NCI-H82 (cell line): ENCODE data around the gene POTEF.
"Not testable (repeated sequence)": the region's sequence is repeated elsewhere in the genome, so short reads cannot be mapped to it uniquely, and the experiment has no call there.

Experiments
- DNase-seq: peaks from one replicate; lab custom pipeline; 2025; lab: John Stamatoyannopoulos, UW

POTEF gene

DNA sequence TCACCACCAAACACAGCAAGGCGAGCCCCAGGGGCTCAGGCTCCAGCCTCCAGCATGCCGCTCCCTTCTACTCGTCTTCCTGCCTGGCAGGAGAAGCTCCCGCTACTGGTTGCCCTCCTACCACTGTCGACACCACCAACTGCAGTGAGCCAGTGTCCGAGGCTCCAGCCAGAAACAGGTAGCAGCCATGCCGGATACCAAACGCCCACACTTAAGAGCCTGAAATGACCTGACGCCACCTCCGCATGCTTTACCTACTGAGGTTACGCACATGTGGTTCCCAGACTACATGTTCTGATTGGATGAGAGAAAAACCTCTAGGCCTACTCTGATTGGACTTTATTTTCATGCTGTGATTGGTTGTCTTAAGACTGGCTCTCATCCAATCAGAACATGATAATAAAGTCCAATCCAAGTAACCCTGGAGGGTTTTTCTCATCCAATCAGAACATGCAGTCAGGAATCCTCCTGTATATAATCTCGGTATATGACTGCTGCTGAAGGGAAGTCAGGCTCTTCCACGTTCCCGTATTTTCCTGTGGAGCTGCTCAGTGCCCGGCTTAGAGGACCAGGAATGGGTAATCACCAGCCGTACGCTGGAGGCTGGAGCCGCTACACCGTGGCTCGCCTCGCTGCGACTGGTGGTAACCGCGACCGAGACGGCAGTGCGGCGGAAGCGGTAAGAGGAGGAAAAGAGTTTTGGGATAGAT lies at the start of gene POTEF:
POTEF (minus strand) TSS at position 103 of the 710 bp plus-strand sequence. CDS start 8,707 bp downstream, outside the sequence.
- peak; percentile 72 for DNase-seq

DNA sequence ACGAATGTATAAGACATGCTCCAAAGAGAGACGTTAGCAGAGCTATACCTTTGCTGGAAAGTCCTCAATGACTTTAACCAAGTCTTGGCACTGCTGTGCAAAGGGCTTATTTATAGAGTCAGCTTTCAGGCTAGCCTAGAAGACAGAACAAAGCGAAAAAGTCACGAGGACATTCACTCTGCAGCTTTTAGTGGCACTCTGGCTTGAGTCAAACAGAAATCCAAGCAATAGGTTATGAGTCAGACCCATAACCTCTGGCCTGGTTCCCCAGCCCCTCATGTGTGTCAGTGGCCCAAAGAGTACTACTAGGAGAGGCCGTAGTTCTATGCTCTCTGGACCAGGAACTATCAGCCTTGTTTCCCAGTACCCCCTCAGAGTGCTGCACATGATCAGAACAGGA lies 45.8 kb upstream of the POTEF start:
- not testable (repeated sequence) for DNase-seq

DNA sequence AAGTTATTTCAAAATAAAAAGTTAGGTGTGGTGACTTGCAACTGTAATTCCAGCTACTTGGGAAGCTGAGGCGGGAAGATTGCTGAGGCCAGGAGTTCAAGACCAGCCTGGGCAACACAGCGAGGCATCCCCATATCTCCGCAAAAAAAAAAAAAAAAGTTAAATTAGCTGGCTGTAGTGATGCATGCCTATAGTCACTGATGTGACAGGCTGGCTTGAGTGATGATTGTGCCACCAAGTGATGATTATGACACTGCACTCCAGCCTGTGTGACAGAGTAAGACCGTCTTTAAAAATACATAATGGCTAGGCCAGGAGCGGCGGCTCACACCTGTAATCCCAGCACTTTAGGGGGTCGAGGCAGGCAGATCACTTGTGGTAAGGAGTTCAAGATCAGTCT lies 40.9 kb upstream of the POTEF start:
- no peak for DNase-seq

DNA sequence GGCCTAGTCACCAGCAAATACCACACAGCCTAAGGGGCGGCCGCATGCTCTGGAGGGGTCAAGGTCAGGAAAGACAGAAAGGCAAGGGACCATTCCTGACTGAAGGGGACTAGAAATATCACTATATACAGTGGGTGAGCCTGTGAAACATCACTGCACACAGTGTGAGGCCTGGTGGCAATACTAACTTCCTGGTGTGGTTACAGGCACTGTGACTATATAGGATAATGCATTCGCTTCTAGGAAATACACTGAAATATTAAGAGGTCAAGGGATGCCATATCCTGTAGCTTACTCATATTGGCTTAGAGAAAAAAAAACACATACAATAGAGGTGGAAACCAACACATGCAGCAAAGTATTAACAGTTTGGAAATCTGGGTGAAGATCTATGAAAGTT lies 40.1 kb upstream of the POTEF start:
- not testable (repeated sequence) for DNase-seq

DNA sequence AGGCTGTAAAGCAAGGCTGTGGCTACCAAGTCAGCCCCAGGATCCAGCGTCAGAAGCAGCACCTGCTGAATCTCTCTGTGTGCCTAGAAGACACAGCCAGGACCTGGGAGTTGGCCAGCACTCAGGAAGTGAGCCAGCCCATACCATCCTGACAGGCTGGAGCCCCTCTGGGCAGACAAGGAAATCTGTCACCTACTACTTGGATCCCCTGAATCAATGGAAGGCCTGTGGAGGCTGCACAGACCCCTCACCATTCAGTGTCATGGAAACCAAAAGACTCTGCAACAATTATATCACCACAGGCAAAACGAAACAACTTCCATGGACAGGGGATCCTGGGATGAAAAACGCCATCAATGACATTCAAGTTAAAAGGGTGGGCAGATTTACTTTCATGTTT lies 37.6 kb upstream of the POTEF start:
- DNase-seq = not testable (repeated sequence)

DNA sequence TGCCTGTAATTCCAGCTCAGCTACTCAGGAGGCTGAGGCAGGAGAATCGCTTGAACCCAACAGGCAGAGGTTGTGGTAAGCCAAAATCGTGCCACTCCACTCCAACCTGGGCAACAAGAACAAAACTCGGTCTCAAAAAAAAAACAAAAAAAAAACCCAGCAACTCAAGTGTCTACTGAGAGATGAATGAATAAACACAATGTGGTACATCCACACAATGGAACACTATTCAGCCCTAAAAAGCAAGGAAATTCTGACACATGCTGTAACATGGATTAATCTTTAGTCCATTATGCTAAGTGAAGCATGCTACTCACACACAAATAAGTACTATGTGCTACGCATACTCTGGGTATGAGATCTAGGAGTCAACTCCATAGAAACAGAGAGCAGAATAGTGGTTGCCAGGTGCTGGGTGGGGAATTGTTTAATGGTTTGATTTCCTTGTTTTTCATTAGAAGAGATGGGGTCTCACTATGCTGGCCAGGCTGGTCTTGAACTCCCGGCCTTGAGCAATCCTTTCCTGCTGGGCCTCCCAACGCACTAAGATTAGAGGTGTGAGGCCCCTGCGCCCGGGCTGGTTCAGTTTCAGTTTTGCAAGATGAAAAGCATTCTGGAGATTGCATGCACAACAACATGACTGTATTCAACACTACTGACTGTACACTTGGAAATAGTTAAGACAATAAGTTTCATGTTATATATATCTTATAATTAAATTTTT lies 36.4 kb upstream of the POTEF start:
- no peak for DNase-seq

DNA sequence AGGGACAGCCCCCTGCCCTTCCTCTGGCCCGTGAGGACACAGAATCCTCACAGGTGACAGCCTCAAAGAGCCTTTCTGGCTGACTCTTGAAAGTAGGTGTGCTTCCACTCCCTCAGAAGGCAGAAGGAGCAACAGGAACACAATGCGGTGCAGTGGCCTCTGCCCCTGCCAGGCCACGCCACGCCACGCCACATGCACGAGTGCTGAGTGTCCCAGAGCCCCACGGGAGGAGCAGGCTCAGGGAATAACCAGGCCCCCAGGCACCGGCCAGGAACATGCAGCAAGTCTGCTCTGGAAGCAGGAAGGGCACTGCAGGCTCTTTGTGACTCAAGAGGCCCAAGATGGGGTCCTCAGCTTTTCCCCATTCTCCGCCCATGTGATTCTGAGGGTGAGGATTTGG lies 33.9 kb upstream of the POTEF start:
- DNase-seq = no peak

DNA sequence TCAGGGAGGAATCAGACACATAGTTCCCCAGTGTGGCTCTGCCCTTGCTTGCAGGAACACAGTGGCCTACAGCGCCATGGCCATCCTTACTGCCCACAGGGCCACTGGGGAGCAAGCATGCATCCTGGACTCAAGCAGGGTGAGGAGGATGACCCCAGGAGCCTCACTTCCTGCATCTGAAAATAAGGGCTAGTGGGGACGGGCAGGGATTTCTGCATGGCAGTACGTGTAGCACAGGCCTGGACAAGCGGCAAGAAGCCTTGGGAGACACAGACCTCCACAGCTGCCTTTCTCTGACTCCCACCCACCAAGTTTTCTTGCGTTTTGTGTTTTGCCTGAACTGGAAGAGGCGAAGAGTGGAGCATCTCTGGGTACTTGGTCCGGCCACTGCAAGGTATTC lies 33.5 kb upstream of the POTEF start:
- not testable (repeated sequence) for DNase-seq

DNA sequence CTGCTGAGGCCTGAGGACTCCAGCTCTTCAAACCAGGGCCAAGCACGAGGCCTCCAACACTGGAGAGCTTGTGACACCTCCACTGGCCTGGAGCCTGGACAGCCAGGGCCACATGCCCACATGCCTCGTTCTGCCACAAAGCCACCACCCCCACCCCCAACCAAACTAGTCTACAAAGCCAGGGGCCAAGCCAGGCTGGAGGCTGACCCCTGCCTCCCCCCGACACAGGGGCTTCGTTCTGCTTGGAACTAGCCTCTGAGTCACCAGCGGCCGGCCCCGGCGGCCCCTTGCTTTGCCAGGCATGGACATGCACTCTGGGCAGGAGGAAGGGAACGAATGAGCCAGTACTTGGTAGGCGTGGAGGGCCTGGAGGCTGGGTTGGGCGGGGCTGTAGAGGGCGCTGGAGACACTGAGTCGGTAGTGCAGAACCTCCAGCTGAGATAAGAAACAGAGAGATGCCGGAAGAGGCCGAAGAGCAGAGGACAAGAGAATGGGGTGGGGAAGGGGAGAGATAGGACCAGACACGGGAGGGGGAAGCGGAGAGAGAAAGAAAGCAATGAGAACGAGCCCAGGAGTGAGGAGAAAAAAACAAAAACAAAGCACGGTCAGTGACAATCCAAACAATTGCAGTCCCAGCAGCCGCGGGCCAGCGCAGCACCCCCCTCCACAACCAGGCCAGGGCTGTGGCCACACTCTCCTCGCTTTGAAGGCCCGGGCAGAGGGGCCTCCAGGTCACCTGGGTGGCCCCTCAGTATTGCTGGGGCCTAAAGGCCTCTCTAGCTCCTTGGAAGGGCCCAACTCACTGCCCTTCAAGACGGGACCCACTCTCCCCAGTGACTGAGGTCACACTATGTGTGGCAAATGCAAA lies 32.0 kb upstream of the POTEF start:
- DNase-seq = not testable (repeated sequence)

DNA sequence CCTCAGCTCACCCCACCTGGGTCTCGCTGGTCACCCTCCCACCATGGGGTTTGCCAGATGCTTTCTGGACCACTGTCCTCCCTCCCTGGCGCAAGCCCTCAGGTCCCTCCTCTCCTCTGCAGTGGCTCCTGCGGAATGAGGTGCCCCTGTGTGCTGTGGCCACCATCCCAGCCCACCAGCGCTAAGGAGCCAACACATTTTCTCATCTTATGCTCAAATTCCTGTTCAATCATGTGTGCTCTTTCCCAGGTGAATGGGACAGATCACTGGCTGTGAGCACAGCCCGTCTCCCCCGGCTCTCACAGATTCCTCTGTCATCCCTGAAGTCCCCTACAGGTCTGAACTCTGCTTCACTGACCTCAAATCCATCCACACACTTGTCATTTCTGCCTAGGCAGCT lies 31.1 kb upstream of the POTEF start:
- no peak for DNase-seq

DNA sequence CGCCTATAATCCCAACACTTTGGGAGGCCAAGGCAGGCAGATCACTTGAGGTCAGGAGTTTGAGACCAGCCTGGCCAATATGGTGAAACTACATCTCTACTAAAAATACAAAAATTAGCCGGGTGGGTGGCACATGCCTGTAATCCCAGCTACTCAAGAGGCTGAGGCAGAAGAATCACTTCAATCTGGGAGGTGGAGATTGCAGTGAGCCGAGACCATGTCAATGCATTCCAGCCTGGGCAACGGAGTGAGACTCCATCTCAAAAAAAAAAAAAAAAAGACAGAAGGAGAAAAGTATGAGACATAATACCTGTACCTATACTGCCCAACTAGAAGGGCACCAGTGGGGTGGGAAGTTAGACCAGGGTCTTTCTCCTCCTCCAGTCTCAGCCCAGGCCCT lies 30.4 kb upstream of the POTEF start:
- not testable (repeated sequence) for DNase-seq

DNA sequence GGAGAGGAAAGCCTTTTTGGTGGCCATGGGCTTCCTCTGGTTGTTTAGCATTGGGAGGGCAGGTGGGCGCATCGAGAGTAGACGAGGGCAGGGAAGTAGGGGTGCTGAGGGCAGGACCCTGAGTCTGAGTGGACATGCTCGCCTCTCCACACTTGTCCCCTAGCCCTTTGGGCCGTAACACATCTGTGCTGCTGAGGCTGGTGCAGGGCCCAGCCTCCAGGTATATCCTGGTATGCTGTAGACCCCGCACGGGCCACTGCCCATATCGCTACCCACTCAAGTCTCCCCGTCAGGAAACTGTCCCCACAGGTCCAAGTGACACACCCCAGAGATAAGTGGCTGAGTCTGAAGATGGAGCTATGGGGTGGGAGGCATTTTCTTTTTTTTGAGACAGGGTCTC lies 29.6 kb upstream of the POTEF start:
- DNase-seq = no peak

DNA sequence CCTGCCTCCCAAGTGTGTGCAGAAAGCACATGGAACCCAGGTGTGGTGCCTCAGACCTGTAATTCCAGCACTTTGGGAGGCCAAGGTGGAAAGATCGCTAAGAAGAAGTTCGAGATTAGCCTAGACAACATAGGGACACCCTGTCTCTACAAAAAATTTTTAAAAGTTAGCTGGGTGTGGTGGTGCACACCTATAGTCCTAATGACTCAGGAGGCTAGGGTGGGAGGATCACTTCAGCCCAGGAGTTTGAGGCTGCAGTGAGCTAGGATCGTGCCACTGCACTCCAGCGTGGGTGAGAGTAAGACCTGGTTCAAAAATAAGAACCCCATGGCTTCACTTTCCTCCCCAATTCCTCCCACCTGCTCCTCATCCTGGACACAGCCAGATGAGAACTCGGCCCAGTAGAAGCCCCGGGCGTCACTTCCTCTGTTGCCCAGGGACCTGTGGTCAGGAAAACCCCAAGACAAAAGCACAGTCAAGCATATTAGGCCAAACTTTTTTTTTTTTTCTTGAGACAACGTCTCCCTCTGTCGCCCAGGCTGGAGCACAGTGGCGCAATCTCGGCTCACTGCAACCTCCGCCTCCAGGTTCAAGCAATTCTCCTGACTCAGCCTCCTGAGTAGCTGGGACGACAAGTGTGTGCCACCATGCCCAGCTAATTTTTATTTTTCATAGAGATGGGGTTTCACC lies 28.9 kb upstream of the POTEF start:
- DNase-seq = not testable (repeated sequence)

DNA sequence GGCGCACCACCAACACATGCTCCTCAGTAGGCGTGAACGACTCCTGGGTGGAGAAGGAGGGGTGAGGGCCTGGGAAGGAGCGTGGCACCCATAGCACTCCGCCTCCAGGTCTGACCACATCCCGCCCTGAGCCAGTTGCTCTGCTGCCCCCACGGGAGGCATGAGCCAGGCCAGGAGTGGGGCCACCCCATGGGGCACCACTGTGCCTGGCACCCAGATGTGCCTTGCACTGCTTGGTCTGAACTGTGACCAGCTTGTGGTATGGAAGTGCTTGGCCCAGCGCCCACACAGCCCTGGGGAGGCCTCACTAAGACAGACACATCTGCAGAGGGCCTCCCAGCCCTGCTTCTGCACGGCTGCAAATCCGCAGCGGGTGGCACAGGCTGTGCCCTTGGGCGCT lies 28.3 kb upstream of the POTEF start:
- DNase-seq = not testable (repeated sequence)

DNA sequence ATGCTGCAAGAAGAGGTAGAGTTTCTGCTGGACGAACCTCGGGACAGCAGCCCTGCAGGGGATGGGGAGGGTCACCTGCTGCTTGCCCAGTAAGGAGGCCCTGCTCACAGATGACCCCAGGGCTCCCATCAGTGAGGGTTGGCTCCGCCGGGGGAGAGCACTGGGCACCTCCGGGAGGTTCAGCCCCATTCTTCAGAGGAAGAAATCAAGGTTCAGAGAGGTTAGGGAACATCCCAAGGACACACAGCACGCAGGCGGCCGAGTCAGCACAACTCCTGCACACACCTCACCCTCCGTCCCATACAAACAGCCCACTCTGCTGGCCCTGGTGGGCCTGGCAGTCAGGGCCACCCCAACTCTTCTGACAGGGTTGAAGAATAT lies 27.6 kb upstream of the POTEF start:
- DNase-seq = no peak

DNA sequence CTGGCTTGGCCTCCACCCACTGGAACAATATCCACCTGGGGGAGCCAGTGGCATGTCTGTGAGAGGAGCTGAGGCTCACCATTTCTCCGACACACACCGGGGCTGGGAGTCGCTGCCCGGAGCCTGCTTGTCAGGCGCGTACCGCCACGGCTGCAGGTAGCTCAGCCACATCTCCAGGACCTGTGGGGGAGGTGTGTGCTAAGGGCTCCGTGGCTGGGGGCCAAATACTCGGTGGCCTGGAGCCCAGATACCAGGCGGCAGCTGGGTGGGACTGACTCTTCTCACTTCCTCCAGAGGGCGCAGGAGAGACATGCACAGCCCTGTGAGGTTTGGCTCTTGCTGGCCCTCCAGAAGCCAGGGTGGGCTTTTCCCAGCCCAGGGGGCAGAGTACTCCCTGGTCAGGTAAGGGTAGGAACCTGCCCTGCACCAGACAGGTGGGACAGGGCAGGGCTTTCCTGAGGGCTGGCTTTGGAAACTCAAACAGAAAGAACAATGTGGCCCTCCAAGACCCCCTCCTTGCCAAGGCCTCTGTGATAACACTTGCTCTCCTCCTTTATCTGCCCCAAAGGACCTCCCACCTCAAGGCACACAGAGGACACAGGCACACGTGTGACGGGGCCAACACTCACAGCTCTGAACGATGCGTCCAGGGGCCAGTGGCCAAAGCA lies 27.1 kb upstream of the POTEF start:
- peak; percentile 75 for DNase-seq

DNA sequence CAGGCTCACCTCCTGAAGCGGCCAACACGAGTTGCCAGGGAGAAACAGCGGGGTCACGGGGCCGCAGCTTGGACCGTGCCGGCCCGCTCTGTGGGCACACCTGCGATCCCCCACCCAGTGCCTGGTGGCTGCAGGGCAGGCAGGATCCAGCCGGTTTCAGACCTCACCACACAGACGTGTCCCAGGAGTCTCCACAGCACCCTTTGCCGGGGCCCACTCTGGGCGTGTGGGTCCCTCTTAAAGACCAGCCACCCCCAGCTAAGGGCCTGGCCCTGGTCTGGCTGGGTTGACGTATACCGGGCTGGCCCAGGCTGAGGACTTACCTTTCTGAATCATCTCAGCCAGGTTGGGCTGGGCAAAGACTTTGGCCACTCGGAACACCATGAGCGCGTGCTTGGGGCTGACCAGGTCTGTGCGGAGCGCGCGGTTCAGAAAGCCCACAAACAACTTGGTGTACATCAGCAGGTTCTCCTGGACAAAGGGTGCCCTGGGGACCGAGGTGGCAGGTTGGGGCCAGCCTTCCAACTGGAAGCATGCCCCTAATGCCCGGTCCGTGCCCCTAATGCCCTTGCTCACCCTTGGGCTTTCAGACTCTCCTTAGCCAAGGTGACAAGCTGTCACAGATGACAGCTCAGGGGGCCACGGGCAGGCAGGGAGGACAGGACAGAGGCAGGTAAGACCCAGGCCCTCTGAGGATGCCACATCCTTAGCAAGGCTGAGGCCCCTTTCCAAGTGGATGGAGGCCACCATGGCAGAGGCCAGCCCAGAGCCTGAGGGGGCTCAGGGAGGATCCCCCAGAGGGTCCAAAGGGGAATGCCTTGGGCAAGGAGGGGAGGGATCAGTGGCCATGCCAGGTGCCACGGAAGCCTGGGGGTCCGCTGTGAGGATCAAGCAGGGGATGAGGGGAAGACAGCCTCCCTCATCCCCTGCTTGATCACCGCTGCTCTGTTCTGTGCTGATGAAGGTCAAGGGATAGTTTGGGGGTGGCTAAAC lies 26.0 kb upstream of the POTEF start:
- DNase-seq = no peak

DNA sequence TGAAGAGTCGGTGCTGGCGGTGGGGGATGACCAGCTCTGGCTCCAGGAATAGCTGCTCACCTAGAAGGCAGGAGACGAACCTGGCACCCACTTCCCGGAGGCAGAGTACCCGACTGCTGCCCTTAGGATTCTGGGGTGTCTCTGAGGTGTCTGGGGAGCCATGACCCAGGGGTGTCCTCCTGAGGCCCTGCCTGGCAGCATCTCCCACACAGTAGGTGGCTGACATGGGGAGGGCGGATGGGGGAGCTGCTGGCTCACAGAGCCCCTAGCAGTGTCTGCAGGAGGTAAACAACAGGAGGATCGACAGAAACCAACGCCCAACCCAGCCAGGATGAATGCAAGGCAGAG lies 25.4 kb upstream of the POTEF start:
- not testable (repeated sequence) for DNase-seq

DNA sequence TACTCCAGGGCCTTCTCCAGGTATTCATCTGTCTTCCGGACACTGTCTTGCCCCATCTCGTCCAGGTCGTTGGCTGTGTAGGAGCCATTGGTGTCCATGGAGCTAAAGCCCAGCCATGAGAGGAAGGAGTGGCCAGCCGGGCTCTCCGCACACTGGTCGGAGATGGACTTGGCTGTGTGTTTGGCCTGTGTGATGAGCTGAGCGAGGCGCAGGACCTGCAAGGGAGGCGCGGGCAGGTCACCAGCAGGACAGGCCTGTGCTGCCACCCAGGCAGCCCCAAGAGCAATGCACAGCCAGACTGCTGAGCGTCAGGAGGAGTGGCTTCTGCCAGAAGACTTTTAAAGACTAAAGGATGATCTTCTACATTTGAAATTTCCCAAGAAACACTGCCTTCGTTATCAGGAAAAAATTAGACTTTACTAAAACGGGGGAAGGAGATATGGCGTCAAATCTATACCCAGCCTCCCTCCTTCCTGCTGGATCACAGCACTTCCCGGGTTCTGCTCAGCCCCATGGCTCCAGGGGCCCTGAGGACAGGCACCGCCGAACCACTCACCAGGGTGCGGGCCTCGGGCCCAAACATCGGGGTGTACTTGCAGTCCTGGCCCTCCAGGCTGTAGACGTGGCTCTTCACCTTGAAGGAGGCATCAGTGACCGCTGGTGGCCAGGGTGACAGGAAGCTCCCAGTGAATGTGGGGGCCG lies 24.9 kb upstream of the POTEF start:
- DNase-seq = not testable (repeated sequence)
